ENCODE data around the gene CD3E. TPM values are rescaled to one million over a fixed set of nuclear protein-coding genes. Genes with fewer than 3 reads are reported as not detected.

Gene CD3E
- total and polyA plus RNA-seq, 4 experiments from 2014 or later: 581 to 999 (median 623) TPM

DNA sequence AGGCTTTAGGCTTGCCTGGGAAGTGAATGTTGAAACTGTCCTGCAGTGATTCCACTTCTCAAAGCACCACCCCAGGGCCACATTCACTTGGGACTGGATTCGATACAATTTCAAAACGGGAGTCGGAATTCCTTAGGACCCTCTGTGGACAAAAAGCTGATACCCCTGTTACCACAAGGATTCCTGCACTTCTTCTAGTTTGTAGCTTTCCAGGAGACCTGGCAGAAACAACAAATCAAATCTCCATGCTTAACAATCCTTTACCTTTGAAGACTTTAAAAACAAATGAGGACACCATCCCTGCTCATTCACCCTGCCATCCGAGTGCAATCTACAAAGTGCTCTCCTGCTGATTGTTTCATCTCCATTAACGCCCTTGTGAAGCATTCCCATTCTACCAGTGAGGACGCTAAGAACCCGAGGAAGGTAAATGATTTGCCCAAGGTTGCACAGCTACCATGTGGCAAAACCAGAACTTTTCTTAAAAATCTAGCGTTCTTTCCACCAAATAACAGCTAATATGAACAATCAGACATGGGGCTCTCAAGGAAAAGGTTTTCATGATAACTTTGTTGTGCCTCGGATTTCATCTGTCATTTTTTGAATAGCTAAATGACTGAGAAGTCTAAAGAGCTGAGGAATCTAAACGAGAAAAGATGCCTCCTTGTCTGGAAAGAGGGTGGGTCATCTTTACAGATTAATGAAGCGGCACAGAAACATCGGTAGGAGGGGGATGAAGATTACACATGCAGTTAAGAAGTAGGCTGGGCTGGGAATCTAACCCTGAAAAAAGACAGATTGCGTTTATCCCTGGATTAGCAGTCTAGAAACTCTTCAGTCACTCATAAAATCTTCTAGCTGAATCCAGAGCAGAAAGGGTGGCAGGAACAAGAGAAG lies 39.7 kb upstream of the CD3E start:
- no peak for DNase-seq
- H3K27me3 Mint-ChIP-seq: peaks cover 0 to 1% of the 10 kb centered on the region in 2 donors
- H3K27me3 ChIP-seq (ENCODE audit: insufficient read depth, low read length): no peaks in the 10 kb centered on the region
- no peak overlapping the region for H3K4me3 ChIP-seq (ENCODE audit: low read length in 2 of 2)
- peak overlapping the region in 4 of 7 donors; percentile 39 to 89 (median 76) for H3K27ac Mint-ChIP-seq
- POLR2A ChIA-PET (ENCODE audit: partially characterized antibody): interaction anchor here (0.8 to 2.6 kb wide), 7 partner anchors 13 to 66 kb away, joined by 3 to 8 read pairs (median 6); partner anchors contain the start of genes JAML and MPZL3
- intact Hi-C loops (cut with micrococcal nuclease): no loop called here
- H3K4me3 Mint-ChIP-seq: peak overlapping the region; percentile 61 to 89 (median 84)
- H3K9me3 ChIP-seq (ENCODE audit: control insufficient read depth in 1 of 2, low read length in 2 of 2): no peaks in the 10 kb centered on the region
- H3K9me3 Mint-ChIP-seq: no peaks in the 10 kb centered on the region
- H3K4me1 Mint-ChIP-seq: peaks cover 9 to 43% (median 23%) of the 10 kb centered on the region in 4 donors
- no peaks in the 10 kb centered on the region for H3K36me3 ChIP-seq (ENCODE audit: insufficient read depth, low read length)
- peaks cover 29% of the 10 kb centered on the region for H3K4me1 ChIP-seq (ENCODE audit: insufficient read depth, low read length)
- CTCF ChIA-PET (ENCODE audit: partially characterized antibody): interaction anchor here (0.8 to 7.3 kb wide), 11 partner anchors 15 to 94 kb away, joined by 3 to 71 read pairs (median 4); partner anchors contain the start of gene JAML
- no peaks in the 10 kb centered on the region for H3K36me3 Mint-ChIP-seq
- H3K27ac ChIP-seq (ENCODE audit: low read depth, low read length): no peak overlapping the region

DNA sequence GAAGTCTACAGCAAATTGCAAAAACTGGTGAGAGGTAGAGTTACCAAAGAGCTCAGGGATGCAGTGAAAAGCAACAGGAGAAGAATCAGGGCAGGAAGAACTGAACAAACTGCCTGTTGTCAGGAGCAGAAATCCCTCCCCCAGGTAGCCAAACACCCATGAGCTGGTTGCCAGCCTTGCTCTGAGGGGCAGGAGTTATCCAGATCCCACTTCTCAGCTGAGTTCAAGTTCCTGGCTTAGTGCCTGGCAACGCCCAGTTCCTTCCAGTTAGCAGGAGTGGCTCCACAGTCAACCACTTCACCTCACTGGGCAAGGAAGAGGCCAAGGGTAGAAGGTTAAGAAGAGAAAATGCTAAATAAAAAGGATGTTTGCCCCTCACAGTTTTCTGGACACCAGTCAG lies 38.6 kb upstream of the CD3E start:
- Mint-ChIP-seq H3K4me1 (peaks cover 9 to 32% (median 19%) of the 10 kb centered on the region in 4 donors), H3K27me3 (peaks cover 0 to 1% of the 10 kb centered on the region in 2 donors), H3K9me3 (no peaks in the 10 kb centered on the region), H3K36me3 (no peaks in the 10 kb centered on the region), H3K27ac (peak overlapping the region in 3 of 7 donors; percentile 1 to 44 (median 41)), H3K4me3 (no peak overlapping the region)
- H3K4me1 ChIP-seq (ENCODE audit: insufficient read depth, low read length): peaks cover 18% of the 10 kb centered on the region
- H3K4me3 ChIP-seq (ENCODE audit: low read length in 2 of 2): no peak overlapping the region
- ChIA-PET CTCF (ENCODE audit: partially characterized antibody) (interaction anchor here (0.5 to 7.3 kb wide), 4 partner anchors 12 to 259 kb away, joined by 3 to 71 read pairs (median 5); no protein-coding TSS in a partner anchor), POLR2A (ENCODE audit: partially characterized antibody) (interaction anchor here (1.9 kb wide), 1 partner anchor 67 kb away, joined by 6 read pairs; no protein-coding TSS in a partner anchor)
- no peak overlapping the region for H3K27ac ChIP-seq (ENCODE audit: low read depth, low read length)
- H3K27me3 ChIP-seq (ENCODE audit: insufficient read depth, low read length): no peaks in the 10 kb centered on the region
- H3K9me3 ChIP-seq (ENCODE audit: control insufficient read depth in 1 of 2, low read length in 2 of 2): no peaks in the 10 kb centered on the region
- no peak for DNase-seq
- H3K36me3 ChIP-seq (ENCODE audit: insufficient read depth, low read length): no peaks in the 10 kb centered on the region
- intact Hi-C loops (cut with micrococcal nuclease): no loop called here

DNA sequence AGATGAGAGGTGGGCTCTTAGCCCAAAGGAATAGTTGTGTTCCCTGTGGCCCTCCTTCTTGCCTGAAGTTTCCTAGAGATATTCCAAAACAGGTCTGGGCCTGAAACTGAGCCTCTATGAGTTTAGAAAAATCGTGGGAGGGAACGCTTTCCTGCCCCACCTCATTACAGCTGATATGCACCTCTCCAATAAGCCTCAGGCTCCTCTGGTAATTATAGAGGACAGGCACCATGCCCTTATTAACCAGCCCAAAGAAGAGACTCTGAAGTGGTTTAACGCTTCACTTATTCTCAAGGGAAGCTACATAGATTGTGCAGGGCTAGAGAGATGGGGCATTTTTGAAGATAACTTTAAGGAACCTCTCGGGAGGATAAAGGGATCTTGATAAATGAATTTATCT lies 37.0 kb upstream of the CD3E start:
- Histone ChIP-seq H3K4me3 (ENCODE audit: low read length in 2 of 2) (no peak overlapping the region), H3K27me3 (ENCODE audit: insufficient read depth, low read length) (no peaks in the 10 kb centered on the region), H3K9me3 (ENCODE audit: control insufficient read depth in 1 of 2, low read length in 2 of 2) (no peaks in the 10 kb centered on the region), H3K36me3 (ENCODE audit: insufficient read depth, low read length) (no peaks in the 10 kb centered on the region), H3K27ac (ENCODE audit: low read depth, low read length) (no peak overlapping the region), H3K4me1 (ENCODE audit: insufficient read depth, low read length) (peaks cover 15% of the 10 kb centered on the region)
- H3K27ac Mint-ChIP-seq: no peak overlapping the region
- H3K27me3 Mint-ChIP-seq: peaks cover 0 to 1% of the 10 kb centered on the region in 2 donors
- CTCF ChIA-PET (ENCODE audit: partially characterized antibody): interaction anchor here (0.8 to 1.2 kb wide), 4 partner anchors 8 to 69 kb away, joined by 3 to 6 read pairs (median 4); no protein-coding TSS in a partner anchor
- H3K36me3 Mint-ChIP-seq: no peaks in the 10 kb centered on the region
- DNase-seq: no peak
- H3K9me3 Mint-ChIP-seq: no peaks in the 10 kb centered on the region
- no peak overlapping the region for H3K4me3 Mint-ChIP-seq
- intact Hi-C loops (cut with micrococcal nuclease): no loop called here
- H3K4me1 Mint-ChIP-seq: peaks cover 7 to 31% (median 17%) of the 10 kb centered on the region in 4 donors
- POLR2A ChIA-PET (ENCODE audit: partially characterized antibody): interaction anchor here (0.7 kb wide), 1 partner anchor 15 kb away, joined by 3 read pairs; the partner anchor contains the start of gene MPZL3

- Histone ChIP-seq H3K9me3 (ENCODE audit: control insufficient read depth in 1 of 2, low read length in 2 of 2) (no peaks in the 10 kb centered on the region), H3K36me3 (ENCODE audit: insufficient read depth, low read length) (no peaks in the 10 kb centered on the region), H3K27me3 (ENCODE audit: insufficient read depth, low read length) (no peaks in the 10 kb centered on the region), H3K4me3 (ENCODE audit: low read length in 2 of 2) (no peak overlapping the region), H3K27ac (ENCODE audit: low read depth, low read length) (no peak overlapping the region), H3K4me1 (ENCODE audit: insufficient read depth, low read length) (no peaks in the 10 kb centered on the region)
- H3K9me3 Mint-ChIP-seq: no peaks in the 10 kb centered on the region
- no peaks in the 10 kb centered on the region for H3K36me3 Mint-ChIP-seq
- ChIA-PET CTCF (ENCODE audit: partially characterized antibody) (no interaction called here), POLR2A (ENCODE audit: partially characterized antibody) (no interaction called here)
- intact Hi-C loops (cut with micrococcal nuclease): no loop called here
- H3K4me1 Mint-ChIP-seq: peaks cover 3 to 11% (median 5%) of the 10 kb centered on the region in 4 donors
- no peak overlapping the region for H3K4me3 Mint-ChIP-seq
- DNase-seq: no peak
- no peaks in the 10 kb centered on the region for H3K27me3 Mint-ChIP-seq
- H3K27ac Mint-ChIP-seq: no peak overlapping the region
Observed at GRCh38 chr11:118272001-118272400, 32.5 kb upstream of the CD3E start.

DNA sequence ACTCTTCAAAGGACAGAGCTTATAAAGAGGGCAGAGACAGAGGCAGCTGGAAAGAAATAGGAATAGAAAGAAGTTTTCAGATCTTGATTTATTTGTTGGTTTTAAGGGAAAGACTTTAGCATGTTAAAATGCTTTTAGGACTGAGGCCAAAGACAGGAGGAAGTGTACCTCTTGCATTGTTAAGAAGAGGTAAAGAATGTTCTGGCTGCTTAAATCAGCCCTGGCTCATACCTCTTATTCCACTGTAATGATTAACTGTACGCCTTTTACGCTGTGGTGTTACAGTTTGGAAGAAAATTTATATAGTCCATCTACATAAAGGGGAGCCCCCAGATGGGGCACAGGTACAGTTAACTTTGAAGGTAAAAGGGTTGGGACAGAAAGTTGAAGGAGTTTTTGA lies 30.3 kb upstream of the CD3E start:
- Histone ChIP-seq H3K4me3 (ENCODE audit: low read length in 2 of 2) (no peak overlapping the region), H3K4me1 (ENCODE audit: insufficient read depth, low read length) (no peaks in the 10 kb centered on the region), H3K9me3 (ENCODE audit: control insufficient read depth in 1 of 2, low read length in 2 of 2) (no peaks in the 10 kb centered on the region), H3K36me3 (ENCODE audit: insufficient read depth, low read length) (no peaks in the 10 kb centered on the region), H3K27ac (ENCODE audit: low read depth, low read length) (no peak overlapping the region), H3K27me3 (ENCODE audit: insufficient read depth, low read length) (no peaks in the 10 kb centered on the region)
- Mint-ChIP-seq H3K27ac (peak overlapping the region in 1 of 7 donors; percentile 65), H3K9me3 (no peaks in the 10 kb centered on the region), H3K36me3 (no peaks in the 10 kb centered on the region), H3K4me3 (no peak overlapping the region), H3K27me3 (no peaks in the 10 kb centered on the region), H3K4me1 (peaks cover 4 to 11% (median 7%) of the 10 kb centered on the region in 4 donors)
- intact Hi-C loops (cut with micrococcal nuclease): no loop called here
- ChIA-PET POLR2A (ENCODE audit: partially characterized antibody) (no interaction called here), CTCF (ENCODE audit: partially characterized antibody) (interaction anchor here (1.4 kb wide), 1 partner anchor 21 kb away, joined by 4 read pairs; no protein-coding TSS in a partner anchor)
- DNase-seq: no peak

- Histone ChIP-seq H3K4me1 (ENCODE audit: insufficient read depth, low read length) (no peaks in the 10 kb centered on the region), H3K36me3 (ENCODE audit: insufficient read depth, low read length) (no peaks in the 10 kb centered on the region), H3K9me3 (ENCODE audit: control insufficient read depth in 1 of 2, low read length in 2 of 2) (no peaks in the 10 kb centered on the region), H3K4me3 (ENCODE audit: low read length in 2 of 2) (no peak overlapping the region), H3K27ac (ENCODE audit: low read depth, low read length) (no peak overlapping the region), H3K27me3 (ENCODE audit: insufficient read depth, low read length) (no peaks in the 10 kb centered on the region)
- CTCF ChIA-PET (ENCODE audit: partially characterized antibody): interaction anchor here (0.9 to 3.3 kb wide), 6 partner anchors 10 to 104 kb away, joined by 3 to 12 read pairs (median 6); no protein-coding TSS in a partner anchor
- no peaks in the 10 kb centered on the region for H3K27me3 Mint-ChIP-seq
- no peaks in the 10 kb centered on the region for H3K36me3 Mint-ChIP-seq
- H3K4me1 Mint-ChIP-seq: peaks cover 4 to 11% (median 8%) of the 10 kb centered on the region in 4 donors
- H3K27ac Mint-ChIP-seq: peak overlapping the region in 2 of 7 donors; percentile 48 to 62
- no peak for DNase-seq
- no peaks in the 10 kb centered on the region for H3K9me3 Mint-ChIP-seq
- intact Hi-C loops (cut with micrococcal nuclease): no loop called here
- POLR2A ChIA-PET (ENCODE audit: partially characterized antibody): interaction anchor here (1.0 to 1.4 kb wide), 4 partner anchors 14 to 76 kb away, joined by 4 to 5 read pairs (median 4); partner anchors contain the start of gene JAML
- no peak overlapping the region for H3K4me3 Mint-ChIP-seq
Observed at GRCh38 chr11:118275176-118275575, 29.4 kb upstream of the CD3E start.

GRCh38 chr11:118276422-118276821 lies 28.1 kb upstream of the CD3E start:
- H3K9me3 ChIP-seq (ENCODE audit: control insufficient read depth in 1 of 2, low read length in 2 of 2): no peaks in the 10 kb centered on the region
- Mint-ChIP-seq H3K27ac (no peak overlapping the region), H3K4me3 (no peak overlapping the region), H3K4me1 (peaks cover 8 to 17% (median 13%) of the 10 kb centered on the region in 4 donors), H3K27me3 (no peaks in the 10 kb centered on the region), H3K9me3 (no peaks in the 10 kb centered on the region), H3K36me3 (no peaks in the 10 kb centered on the region)
- no peak overlapping the region for H3K4me3 ChIP-seq (ENCODE audit: low read length in 2 of 2)
- POLR2A ChIA-PET (ENCODE audit: partially characterized antibody): interaction anchor here (1.4 to 1.5 kb wide), 2 partner anchors 36 to 52 kb away, joined by 3 to 4 read pairs; partner anchors contain the start of gene JAML
- no peak overlapping the region for H3K27ac ChIP-seq (ENCODE audit: low read depth, low read length)
- H3K4me1 ChIP-seq (ENCODE audit: insufficient read depth, low read length): peaks cover 9% of the 10 kb centered on the region
- no peaks in the 10 kb centered on the region for H3K27me3 ChIP-seq (ENCODE audit: insufficient read depth, low read length)
- no peak for DNase-seq
- no peaks in the 10 kb centered on the region for H3K36me3 ChIP-seq (ENCODE audit: insufficient read depth, low read length)
- intact Hi-C loops (cut with micrococcal nuclease): no loop called here
- CTCF ChIA-PET (ENCODE audit: partially characterized antibody): interaction anchor here (1.4 to 3.3 kb wide), 3 partner anchors 12 to 105 kb away, joined by 8 to 12 read pairs (median 11); no protein-coding TSS in a partner anchor
